Endothelial cell of umbilical vein (primary cell): Measurements from ENCODE around the gene KLRG1. TPM values are rescaled to one million over a fixed set of nuclear protein-coding genes. Genes with fewer than 3 reads are reported as not detected.
A peak's percentile ranks its signal among the peaks of the same experiment; 100 is the strongest.

Source experiments
- BruUV-seq: library from RNA; stranded (reverse); fragments of 400-500 nt; replicated peaks from 2 replicates; lab custom pipeline; 2021; lab: Mats Ljungman, UMichigan
- CTCF ChIA-PET: fragments of 300-600, 350-600 bp; sonication (Branson Sonifier 250); formaldehyde crosslinking; loops from one replicate; lab custom pipeline; 2021; ENCODE audit warnings: antibody characterized with exemption, inconsistent platforms; lab: Charles Lee
- POLR2A ChIA-PET: fragments of 300-600, 350-600 bp; sonication (Branson Sonifier 250); formaldehyde crosslinking; loops from one replicate; lab custom pipeline; 2021; ENCODE audit warnings: antibody characterized with exemption, inconsistent platforms; lab: Charles Lee
- DNase-seq: peaks from one replicate; pipeline ENCODE4 v3.0.0-alpha.2; 2011; ENCODE audit warnings: low read depth, low spot score
- FAIRE-seq: peaks from 2 replicates; lab custom pipeline; 2011; peaks lifted over from hg19 to GRCh38; lab: Jason Lieb, UNC
- H2AFZ ChIP-seq: 2 replicates; pipeline ENCODE4 v1.6.0; 2012; ENCODE audit warnings: low read depth, low read length, control low read depth, inconsistent platforms
- H3K27ac ChIP-seq: 2 replicates; pipeline ENCODE4 v1.5.1; 2011; ENCODE audit warnings: low read depth, mild to moderate bottlenecking, control low read depth, low read length, moderate library complexity; ENCODE audit not compliant: insufficient read depth
- H3K27me3 ChIP-seq, 2 experiments: 2 replicates each; pipeline versions ENCODE4 v1.6.0 to v1.6.1; 2011; ENCODE audit warnings: low read length in 2 of 2, mixed read lengths in 1 of 2; ENCODE audit not compliant: control insufficient read depth in 2 of 2, insufficient read depth in 2 of 2
- H3K36me3 ChIP-seq, 2 experiments: 2 replicates in 1 of 2; 3 replicates in 1 of 2; pipeline ENCODE4 v1.5.1; 2011; ENCODE audit warnings: low read length in 2 of 2, mild to moderate bottlenecking in 1 of 2, moderate library complexity in 1 of 2; ENCODE audit not compliant: control insufficient read depth in 2 of 2, insufficient read depth in 2 of 2; ENCODE audit errors: extremely low read depth in 1 of 2
- H3K4me1 ChIP-seq: 3 replicates; pipeline ENCODE4 v1.5.1; 2011; ENCODE audit warnings: mild to moderate bottlenecking, low read length; ENCODE audit not compliant: control insufficient read depth, insufficient read depth; ENCODE audit errors: extremely low read depth
- H3K4me2 ChIP-seq: 2 replicates; pipeline ENCODE4 v1.6.1; 2011; ENCODE audit warnings: low read length, control low read depth, mixed read lengths; ENCODE audit not compliant: insufficient read depth
- H3K4me3 ChIP-seq, 3 experiments: fragments of 200-600 bp in 1 of 3; sonication (generic), shearing (Covaris generic) in 1 of 3; replicated peaks in 1 of 3; 2 replicates each; pipeline ENCODE4 v1.5.1; 2011 to 2016; ENCODE audit warnings: control low read depth in 3 of 3, low read length in 3 of 3, mild to moderate bottlenecking in 2 of 3, inconsistent platforms in 1 of 3, low read depth in 1 of 3, moderate library complexity in 1 of 3; ENCODE audit not compliant: insufficient read depth in 1 of 3
- H3K79me2 ChIP-seq: 2 replicates; pipeline ENCODE4 v1.6.0; 2012; ENCODE audit warnings: low read length, inconsistent platforms; ENCODE audit not compliant: control insufficient read depth, insufficient read depth
- H3K9ac ChIP-seq: replicated peaks from 2 replicates; pipeline ENCODE3; 2011; ENCODE audit warnings: low read length, control low read depth; ENCODE audit not compliant: insufficient read depth; ENCODE audit errors: extremely low read depth
- H3K9me1 ChIP-seq: replicated peaks from 3 replicates; pipeline ENCODE4 v1.6.0; 2011; ENCODE audit warnings: mild to moderate bottlenecking, low read length; ENCODE audit not compliant: control insufficient read depth, insufficient read depth; ENCODE audit errors: extremely low read depth
- H3K9me3 ChIP-seq: replicated peaks from 2 replicates; pipeline ENCODE4 v1.5.1; 2012; ENCODE audit warnings: low read length, inconsistent platforms; ENCODE audit not compliant: control insufficient read depth, insufficient read depth
- H4K20me1 ChIP-seq: replicated peaks from 2 replicates; pipeline ENCODE3; 2011; ENCODE audit warnings: mild to moderate bottlenecking, low read length; ENCODE audit not compliant: control insufficient read depth, insufficient read depth; ENCODE audit errors: extremely low read depth
- CTCF ChIP-seq, 2 donors: IDR thresholded peaks; 1 replicate in 1 of 2; 2 replicates in 1 of 2; pipeline ENCODE4 v1.5.1; 2011; ENCODE audit warnings: low read length in 2 of 2, mild to moderate bottlenecking in 2 of 2, moderate library complexity in 2 of 2, control low read depth in 1 of 2, inconsistent platforms in 1 of 2, low read depth in 1 of 2; ENCODE audit not compliant: insufficient read depth in 1 of 2; ENCODE audit errors: extremely low read depth in 1 of 2
- EZH2 ChIP-seq: IDR thresholded peaks from 2 replicates; pipeline ENCODE4 v1.6.1; 2012; ENCODE audit warnings: borderline replicate concordance, low read depth, mild to moderate bottlenecking, moderate library complexity, low read length, inconsistent platforms; ENCODE audit not compliant: severe bottlenecking
- FOS ChIP-seq: IDR thresholded peaks from 2 replicates; pipeline ENCODE4 v1.6.1; 2011; ENCODE audit warnings: mild to moderate bottlenecking, low read length, moderate library complexity, borderline replicate concordance; ENCODE audit not compliant: insufficient read depth
- GATA2 ChIP-seq: IDR thresholded peaks from 2 replicates; pipeline ENCODE4 v1.7.0; 2011; ENCODE audit warnings: low read depth, mild to moderate bottlenecking, moderate library complexity, mixed read lengths, low read length; ENCODE audit not compliant: insufficient read length, insufficient read depth
- JUN ChIP-seq: IDR thresholded peaks from 2 replicates; pipeline ENCODE4 v1.6.1; 2011; ENCODE audit warnings: borderline replicate concordance, low read depth; ENCODE audit not compliant: insufficient read length, insufficient read depth
- MAX ChIP-seq: IDR thresholded peaks from 2 replicates; pipeline ENCODE4 v1.6.1; 2011; ENCODE audit not compliant: insufficient read depth, insufficient read length
- MYC ChIP-seq: IDR thresholded peaks from one replicate; pipeline ENCODE4 v1.6.1; 2011; ENCODE audit warnings: mild to moderate bottlenecking, low read depth, low read length
- POLR2A ChIP-seq: IDR thresholded peaks from 2 replicates; pipeline ENCODE4 v1.6.1; 2012; ENCODE audit warnings: low read depth, mild to moderate bottlenecking, control low read depth, low read length
- POLR2AphosphoS5 ChIP-seq: IDR thresholded peaks from 2 replicates; pipeline ENCODE4 v1.6.1; 2012; ENCODE audit warnings: low read depth, mild to moderate bottlenecking, control low read depth, low read length, moderate library complexity; ENCODE audit not compliant: insufficient read depth
- dilution Hi-C: fragments of 300-500 bp; cut with MboI; formaldehyde crosslinking; loops from one replicate; pipeline ENCODE4 v1.15.0; 2019; ENCODE audit warnings: low sequenced_read_pairs; ENCODE audit not compliant: extremely low pct_ligation_motif_present
- intact Hi-C: fragments of 100-400 bp; cut with micrococcal nuclease; formaldehyde crosslinking; loops from one replicate; pipeline ENCODE4 v1.10.0; 2022
- polyA plus RNA-seq, 4 experiments: library from polyadenylated mRNA; depleted of rRNA in 3 of 4; stranded (reverse) in 3 of 4; unstranded in 1 of 4; fragments of >200 nt; gene quantifications; 2 replicates each; pipeline versions ENCODE4 v1.2.1 to v1.2.3, GENCODE V29; 2011 to 2012; ENCODE audit warnings: missing spikeins in 1 of 4
- total RNA-seq: library from RNA; stranded (reverse); gene quantifications from 2 replicates; pipeline ENCODE4 v1.2.3, GENCODE V29; 2021

Gene KLRG1
- total and polyA plus RNA-seq, 2 donors (not counting 3 experiments of a cell fraction or from before 2014, with no cell fraction given) = 4.4 to 15.9 TPM

- intact Hi-C loops (no loop called here), dilution Hi-C loops (no loop called here)
- Histone ChIP-seq H3K79me2 (no peaks in the 10 kb centered on the region), H3K9ac (no peak overlapping the region), H3K9me3 (no peaks in the 10 kb centered on the region), H3K4me1 (peaks cover 30% of the 10 kb centered on the region), H3K4me3 (no peak overlapping the region), H3K27ac (peak overlapping the region; percentile 20), H2AFZ (peak overlapping the region; percentile 60), H3K4me2 (peak overlapping the region; percentile 30), H4K20me1 (no peaks in the 10 kb centered on the region), H3K27me3 (no peaks in the 10 kb centered on the region), H3K36me3 (no peaks in the 10 kb centered on the region), H3K9me1 (no peaks in the 10 kb centered on the region)
- BruUV-seq = no TSS peak
- CTCF ChIA-PET = interaction anchor here (0.8 to 1.2 kb wide), 2 partner anchors 79 to 452 kb away, joined by 3 read pairs; no protein-coding TSS in a partner anchor
- DNase-seq (peak; percentile 91), FAIRE-seq (peak; percentile 80)
- TF ChIP-seq FOS (peak; percentile 62), MYC (no peak), JUN (peak; percentile 47), GATA2 (peak; percentile 32)
- POLR2A ChIA-PET = no interaction called here
Observed at GRCh38 chr12:8996682-8997405, 7.5 kb downstream of the KLRG1 start.

GRCh38 chr12:9001233-9001632, 11.9 kb downstream of the KLRG1 start:
- ChIA-PET CTCF (interaction anchor here (1.0 to 1.1 kb wide), 2 partner anchors 9 to 50 kb away, joined by 3 read pairs; no protein-coding TSS in a partner anchor), POLR2A (no interaction called here)
- H3K36me3 ChIP-seq = no peaks in the 10 kb centered on the region
- TF ChIP-seq CTCF (IDR thresholded peaks at IDR 0.05; ENCODE audit: extremely low read depth in 1 of 2, insufficient read depth in 1 of 2, low read depth in 1 of 2, low read length in 2 of 2) = no peak
- no peak for TF ChIP-seq JUN
- TF ChIP-seq MAX = no peak
- TF ChIP-seq POLR2A = no peak
- TF ChIP-seq GATA2 = no peak
- TF ChIP-seq MYC = no peak
- no peak for TF ChIP-seq EZH2
- TF ChIP-seq FOS = no peak
- TF ChIP-seq POLR2AphosphoS5 = no peak
- DNase-seq (no peak), FAIRE-seq (no peak)
- no peaks in the 10 kb centered on the region for H3K79me2 ChIP-seq
- H3K4me1 ChIP-seq = peaks cover 12% of the 10 kb centered on the region
- no TSS peak for BruUV-seq
- H4K20me1 ChIP-seq = no peaks in the 10 kb centered on the region
- no peak overlapping the region for H3K4me2 ChIP-seq
- H2AFZ ChIP-seq = no peak overlapping the region
- H3K9me1 ChIP-seq = no peaks in the 10 kb centered on the region
- intact Hi-C loops = no loop called here
- no peaks in the 10 kb centered on the region for H3K9me3 ChIP-seq
- no peaks in the 10 kb centered on the region for H3K27me3 ChIP-seq
- no peak overlapping the region for H3K27ac ChIP-seq
- no peak overlapping the region for H3K9ac ChIP-seq
- dilution Hi-C loops = no loop called here
- no peak overlapping the region for H3K4me3 ChIP-seq
